Mesenchymal stem cell (in vitro differentiated cells and primary cell): ENCODE measurements around the gene MALSU1.

Source experiments
- DNase-seq: peaks from one replicate; pipeline ENCODE4 v3.0.0-alpha.2; 2013
- H2AFZ ChIP-seq: one replicate; pipeline ENCODE4 v1.6.1; 2013; ENCODE audit warnings: low read depth, mild to moderate bottlenecking, control low read depth, inconsistent platforms, low read length, moderate library complexity
- H2AK5ac ChIP-seq: 2 replicates; pipeline ENCODE4 v1.6.1; 2013; ENCODE audit warnings: low read length, moderate library complexity, mild to moderate bottlenecking, inconsistent platforms; ENCODE audit not compliant: severe bottlenecking
- H2BK120ac ChIP-seq: one replicate; pipeline ENCODE4 v1.6.1; 2013; ENCODE audit warnings: low read depth, mild to moderate bottlenecking, inconsistent platforms, low read length, moderate library complexity
- H2BK12ac ChIP-seq, 2 experiments: one replicate each; pipeline ENCODE4 v1.6.1; 2013; ENCODE audit warnings: inconsistent platforms in 2 of 2, low read length in 2 of 2, mild to moderate bottlenecking in 2 of 2, moderate library complexity in 2 of 2, control low read depth in 1 of 2
- H2BK15ac ChIP-seq: one replicate; pipeline ENCODE4 v1.6.1; 2013; ENCODE audit warnings: mild to moderate bottlenecking, low read depth, inconsistent platforms; ENCODE audit not compliant: poor library complexity, severe bottlenecking
- H2BK5ac ChIP-seq: 2 replicates; pipeline ENCODE4 v1.6.1; 2013; ENCODE audit warnings: low read depth, mild to moderate bottlenecking, low read length, control low read depth, inconsistent platforms; ENCODE audit not compliant: poor library complexity, severe bottlenecking
- H3K14ac ChIP-seq, 2 experiments: one replicate each; pipeline ENCODE4 v1.6.1; 2013; ENCODE audit warnings: inconsistent platforms in 2 of 2, low read length in 2 of 2, control low read depth in 1 of 2, mild to moderate bottlenecking in 1 of 2, moderate library complexity in 1 of 2
- H3K18ac ChIP-seq, 2 experiments: one replicate each; pipeline ENCODE4 v1.6.1; 2013; ENCODE audit warnings: inconsistent platforms in 2 of 2, low read length in 2 of 2, control low read depth in 1 of 2, low read depth in 1 of 2, mild to moderate bottlenecking in 1 of 2
- H3K23ac ChIP-seq, 2 experiments: one replicate each; pipeline ENCODE4 v1.6.1; 2013; ENCODE audit warnings: inconsistent platforms in 2 of 2, low read length in 2 of 2, mild to moderate bottlenecking in 2 of 2, moderate library complexity in 2 of 2, control low read depth in 1 of 2
- H3K27ac ChIP-seq: 2 replicates; pipeline ENCODE4 v1.5.1; 2013; ENCODE audit warnings: mild to moderate bottlenecking, moderate library complexity, low read length, control low read depth, inconsistent platforms; ENCODE audit not compliant: poor library complexity, severe bottlenecking
- H3K27me3 ChIP-seq, 2 experiments: 2 replicates each; pipeline versions ENCODE4 v1.6.1 to v1.7.0; 2013; ENCODE audit warnings: low read length in 2 of 2, mild to moderate bottlenecking in 2 of 2, moderate library complexity in 2 of 2, control low read depth in 1 of 2, inconsistent platforms in 1 of 2; ENCODE audit not compliant: control insufficient read depth in 1 of 2, insufficient read depth in 1 of 2
- H3K36me3 ChIP-seq, 2 experiments: 2 replicates each; pipeline versions ENCODE4 v1.6.1 to v1.7.0; 2013; ENCODE audit warnings: low read length in 2 of 2, control low read depth in 1 of 2, inconsistent platforms in 1 of 2, low read depth in 1 of 2, mild to moderate bottlenecking in 1 of 2; ENCODE audit not compliant: insufficient read depth in 2 of 2, control insufficient read depth in 1 of 2
- H3K4ac ChIP-seq, 2 experiments: one replicate each; pipeline ENCODE4 v1.6.1; 2013; ENCODE audit warnings: inconsistent platforms in 2 of 2, low read length in 2 of 2, mild to moderate bottlenecking in 2 of 2, moderate library complexity in 2 of 2, control low read depth in 1 of 2, low read depth in 1 of 2
- H3K4me1 ChIP-seq: 2 replicates; pipeline ENCODE4 v1.6.1; 2013; ENCODE audit warnings: low read depth, low read length, control low read depth; ENCODE audit not compliant: control insufficient read depth, insufficient read depth
- H3K4me2 ChIP-seq: 2 replicates; pipeline ENCODE4 v1.6.1; 2013; ENCODE audit warnings: low read length, mild to moderate bottlenecking, inconsistent platforms; ENCODE audit not compliant: poor library complexity, severe bottlenecking
- H3K4me3 ChIP-seq, 2 experiments: 2 replicates each; pipeline versions ENCODE4 v1.5.1 to v1.7.0; 2013; ENCODE audit warnings: low read length in 2 of 2, mild to moderate bottlenecking in 2 of 2, control low read depth in 1 of 2, low read depth in 1 of 2; ENCODE audit not compliant: insufficient read depth in 1 of 2
- H3K79me1 ChIP-seq: replicated peaks from 2 replicates; pipeline ENCODE4 v1.6.1; 2013; ENCODE audit warnings: mild to moderate bottlenecking, control low read depth, low read length, inconsistent platforms; ENCODE audit not compliant: poor library complexity, severe bottlenecking
- H3K9ac ChIP-seq: 2 replicates; pipeline ENCODE4 v1.7.0; 2013; ENCODE audit warnings: mild to moderate bottlenecking, low read length, moderate library complexity
- H3K9me3 ChIP-seq: 2 replicates; pipeline ENCODE4 v1.7.0; 2013; ENCODE audit warnings: mild to moderate bottlenecking, low read length; ENCODE audit not compliant: control insufficient read depth
- H4K8ac ChIP-seq: one replicate; pipeline ENCODE4 v1.6.1; 2013; ENCODE audit warnings: inconsistent platforms, mild to moderate bottlenecking, low read length, moderate library complexity
- H4K91ac ChIP-seq: one replicate; pipeline ENCODE4 v1.6.1; 2013; ENCODE audit warnings: mild to moderate bottlenecking, low read length, inconsistent platforms
- WGBS: methylation state at CpG from one replicate; pipeline ENCODE4 v1.1.7; 2013; ENCODE audit warnings: mixed read lengths; 5-methylcytosine and 5-hydroxymethylcytosine counted together

Gene MALSU1

DNA sequence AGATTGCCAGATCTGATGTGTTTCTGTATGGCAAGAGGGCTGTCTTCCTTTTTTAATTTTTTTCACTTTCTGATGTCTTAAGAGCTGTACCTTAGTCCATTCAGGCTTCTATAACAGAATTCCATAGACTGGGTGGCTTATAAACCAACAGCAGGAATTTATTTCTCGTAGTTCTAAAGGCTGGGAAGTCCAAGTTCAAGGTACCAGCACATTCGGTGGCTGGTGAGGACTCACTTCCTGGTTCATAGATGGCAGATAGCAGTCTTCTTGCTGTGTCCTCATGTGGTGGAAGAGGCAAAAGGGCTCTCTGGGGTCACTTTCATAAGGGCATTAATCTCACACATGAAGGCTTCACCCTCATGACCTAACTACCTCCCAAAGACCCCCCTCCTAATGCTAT lies 31.8 kb upstream of the MALSU1 start:
- Histone ChIP-seq H3K27me3 (no peaks in the 10 kb centered on the region), H2BK12ac (no peak overlapping the region), H3K4me1 (no peaks in the 10 kb centered on the region), H2AFZ (no peak overlapping the region), H2BK5ac (no peak overlapping the region), H3K27ac (no peak overlapping the region), H3K9ac (no peak overlapping the region), H3K4ac (no peak overlapping the region), H3K4me3 (no peak overlapping the region), H4K8ac (no peak overlapping the region), H3K9me3 (no peaks in the 10 kb centered on the region), H3K4me2 (no peak overlapping the region), H3K23ac (no peak overlapping the region), H2BK120ac (no peak overlapping the region), H3K79me1 (no peaks in the 10 kb centered on the region), H2AK5ac (no peak overlapping the region), H3K14ac (no peak overlapping the region), H3K18ac (no peak overlapping the region), H2BK15ac (no peak overlapping the region), H3K36me3 (peaks cover 0 to 95% of the 10 kb centered on the region in 2 experiments), H4K91ac (no peak overlapping the region)
- DNase-seq = no peak
- 97% methylated on average over 2 of the region's 2 CpGs for WGBS

DNA sequence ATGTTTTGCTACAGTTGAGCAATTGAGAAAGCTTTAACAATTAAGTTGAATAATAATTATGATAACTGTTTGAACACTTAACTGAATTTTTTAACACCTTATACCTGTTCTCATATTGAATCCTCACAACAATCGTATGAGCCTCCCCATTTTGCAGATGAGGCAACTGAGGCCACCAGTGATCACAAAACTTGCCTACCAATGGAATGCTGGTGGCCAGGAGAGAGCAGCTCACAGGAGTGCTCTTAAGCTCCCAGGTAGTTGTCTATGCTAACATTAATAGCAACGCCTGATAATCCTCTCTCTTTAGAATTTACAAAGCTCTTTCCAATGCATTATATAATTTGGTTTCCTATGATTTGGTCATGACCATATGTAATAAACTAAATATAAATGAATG lies 31.0 kb upstream of the MALSU1 start:
- no peak overlapping the region for H2AK5ac ChIP-seq
- no peak overlapping the region for H4K91ac ChIP-seq
- no peak overlapping the region for H3K27ac ChIP-seq
- no peaks in the 10 kb centered on the region for H3K79me1 ChIP-seq
- no peak overlapping the region for H4K8ac ChIP-seq
- H2AFZ ChIP-seq = no peak overlapping the region
- WGBS = 100% methylated on average over 1 of the region's 2 CpGs
- H3K36me3 ChIP-seq = peaks cover 0 to 94% of the 10 kb centered on the region in 2 experiments
- H3K14ac ChIP-seq = no peak overlapping the region
- H2BK120ac ChIP-seq = no peak overlapping the region
- no peak overlapping the region for H2BK15ac ChIP-seq
- H2BK5ac ChIP-seq = no peak overlapping the region
- peaks cover 2% of the 10 kb centered on the region for H3K4me1 ChIP-seq
- no peak overlapping the region for H2BK12ac ChIP-seq
- no peak overlapping the region for H3K4ac ChIP-seq
- no peaks in the 10 kb centered on the region for H3K27me3 ChIP-seq
- no peaks in the 10 kb centered on the region for H3K9me3 ChIP-seq
- no peak overlapping the region for H3K9ac ChIP-seq
- no peak for DNase-seq
- H3K4me3 ChIP-seq = no peak overlapping the region
- no peak overlapping the region for H3K4me2 ChIP-seq
- H3K18ac ChIP-seq = no peak overlapping the region
- no peak overlapping the region for H3K23ac ChIP-seq

DNA sequence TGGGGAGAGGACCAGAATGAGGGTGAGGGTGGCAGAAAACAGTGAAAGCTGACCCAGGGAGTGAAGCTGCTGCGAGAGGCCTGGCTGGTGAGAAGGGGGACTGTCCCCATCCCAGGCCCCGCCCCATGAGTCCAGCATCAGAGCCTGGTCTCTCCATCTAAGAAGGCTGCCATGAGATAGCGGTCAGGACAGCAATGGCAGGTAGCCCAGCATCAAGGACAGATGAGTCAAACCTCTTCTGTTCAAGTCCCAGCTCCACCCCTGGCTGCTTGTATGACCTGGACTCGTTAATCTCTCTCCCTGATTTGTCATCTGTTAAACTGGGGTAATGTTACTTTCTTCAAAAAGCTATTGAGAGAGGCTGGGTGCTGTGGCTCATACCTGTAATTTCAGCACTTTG lies 30.4 kb upstream of the MALSU1 start:
- 85% methylated on average over 4 of the region's 4 CpGs for WGBS
- H3K14ac ChIP-seq = no peak overlapping the region
- H3K9ac ChIP-seq = no peak overlapping the region
- H2BK120ac ChIP-seq = no peak overlapping the region
- no peaks in the 10 kb centered on the region for H3K27me3 ChIP-seq
- H4K8ac ChIP-seq = no peak overlapping the region
- no peak overlapping the region for H2BK12ac ChIP-seq
- no peak overlapping the region for H3K23ac ChIP-seq
- no peak overlapping the region for H3K18ac ChIP-seq
- H3K4me2 ChIP-seq = no peak overlapping the region
- no peak for DNase-seq
- H2BK15ac ChIP-seq = no peak overlapping the region
- no peak overlapping the region for H4K91ac ChIP-seq
- no peak overlapping the region for H3K4ac ChIP-seq
- no peak overlapping the region for H3K27ac ChIP-seq
- H3K9me3 ChIP-seq = no peaks in the 10 kb centered on the region
- peaks cover 0 to 94% of the 10 kb centered on the region in 2 experiments for H3K36me3 ChIP-seq
- H2BK5ac ChIP-seq = no peak overlapping the region
- H3K4me1 ChIP-seq = peaks cover 2% of the 10 kb centered on the region
- no peak overlapping the region for H2AK5ac ChIP-seq
- H3K79me1 ChIP-seq = no peaks in the 10 kb centered on the region
- no peak overlapping the region for H3K4me3 ChIP-seq
- no peak overlapping the region for H2AFZ ChIP-seq

DNA sequence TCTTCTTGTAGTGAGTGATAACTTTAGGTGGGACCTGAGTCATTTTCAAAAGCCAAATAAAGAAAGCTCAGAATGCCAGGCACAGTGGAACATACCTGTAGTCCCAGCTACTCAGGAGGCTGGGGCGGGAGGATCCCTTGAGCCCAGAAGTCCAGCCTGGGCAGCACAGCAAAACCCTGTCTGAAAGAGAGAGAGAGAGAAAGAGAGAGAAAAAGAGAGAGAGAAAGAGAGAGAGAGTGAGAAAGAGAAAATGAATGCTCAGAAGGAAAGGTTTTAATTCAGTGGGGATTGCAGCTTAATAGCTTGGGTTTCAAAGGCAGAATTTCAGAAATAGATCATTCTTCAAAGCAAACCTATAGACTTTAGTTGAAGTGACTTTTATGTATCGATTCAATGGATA lies 26.9 kb upstream of the MALSU1 start:
- Histone ChIP-seq H3K4me3 (no peak overlapping the region), H2BK5ac (no peak overlapping the region), H3K4me1 (peaks cover 2% of the 10 kb centered on the region), H3K27ac (no peak overlapping the region), H2BK120ac (no peak overlapping the region), H3K27me3 (no peaks in the 10 kb centered on the region), H3K9ac (no peak overlapping the region), H2AK5ac (no peak overlapping the region), H3K36me3 (peaks cover 0 to 91% of the 10 kb centered on the region in 2 experiments), H3K4me2 (no peak overlapping the region), H2BK15ac (no peak overlapping the region), H4K91ac (no peak overlapping the region), H4K8ac (no peak overlapping the region), H3K9me3 (no peaks in the 10 kb centered on the region), H3K79me1 (no peaks in the 10 kb centered on the region), H3K23ac (no peak overlapping the region), H2BK12ac (no peak overlapping the region), H3K14ac (no peak overlapping the region), H3K18ac (no peak overlapping the region), H2AFZ (no peak overlapping the region), H3K4ac (no peak overlapping the region)
- no peak for DNase-seq
- WGBS = 98% methylated on average over 1 of the region's 2 CpGs
